Suprapubic skin (tissue), 4 donors: Measurements from ENCODE around the gene TVP23C. TPM values are rescaled to one million over a fixed set of nuclear protein-coding genes. Genes with fewer than 3 reads are reported as not detected.
"Not testable (repeated sequence)": the region's sequence is repeated elsewhere in the genome, so short reads cannot be mapped to it uniquely, and the experiment has no call there.

Experiments used
- DNase-seq, 2 donors: peaks; one replicate each; pipeline ENCODE4 v3.0.0-alpha.2; 2019; ENCODE audit warnings: low spot score in 2 of 2
- H3K27ac ChIP-seq: fragments of 200-600 bp; sonication (generic); one replicate; pipeline ENCODE4 v1.5.1; 2019
- H3K27me3 ChIP-seq: fragments of 200-600 bp; sonication (generic); one replicate; pipeline ENCODE4 v1.5.1; 2019
- H3K36me3 ChIP-seq: fragments of 200-600 bp; sonication (generic); one replicate; pipeline ENCODE4 v1.5.1; 2019
- H3K4me1 ChIP-seq: fragments of 200-600 bp; sonication (generic); one replicate; pipeline ENCODE4 v1.5.1; 2019
- H3K4me3 ChIP-seq: fragments of 200-600 bp; sonication (generic); one replicate; pipeline ENCODE4 v1.5.1; 2019; ENCODE audit warnings: mild to moderate bottlenecking
- H3K9me3 ChIP-seq: fragments of 200-600 bp; sonication (generic); one replicate; pipeline ENCODE4 v1.5.1; 2019
- POLR2A ChIP-seq, 2 donors: fragments of 450-650 bp; IDR thresholded peaks; one replicate each; pipeline ENCODE4 v1.6.1; 2017; ENCODE audit warnings: antibody characterized with exemption in 2 of 2, mild to moderate bottlenecking in 2 of 2, moderate library complexity in 2 of 2
- WGBS: methylation state at CpG from one replicate; pipeline ENCODE4 v1.1.5; 2018; 5-methylcytosine and 5-hydroxymethylcytosine counted together
- total RNA-seq, 4 donors: library from RNA; depleted of rRNA; stranded (reverse); fragments of >200 nt; gene quantifications; one replicate each; pipeline ENCODE4 v1.1.0, GENCODE V29; 2016

TVP23C gene
- 10 to 100 TPM; 11.4 to 50.5 (median 20.9) TPM for total RNA-seq

DNA sequence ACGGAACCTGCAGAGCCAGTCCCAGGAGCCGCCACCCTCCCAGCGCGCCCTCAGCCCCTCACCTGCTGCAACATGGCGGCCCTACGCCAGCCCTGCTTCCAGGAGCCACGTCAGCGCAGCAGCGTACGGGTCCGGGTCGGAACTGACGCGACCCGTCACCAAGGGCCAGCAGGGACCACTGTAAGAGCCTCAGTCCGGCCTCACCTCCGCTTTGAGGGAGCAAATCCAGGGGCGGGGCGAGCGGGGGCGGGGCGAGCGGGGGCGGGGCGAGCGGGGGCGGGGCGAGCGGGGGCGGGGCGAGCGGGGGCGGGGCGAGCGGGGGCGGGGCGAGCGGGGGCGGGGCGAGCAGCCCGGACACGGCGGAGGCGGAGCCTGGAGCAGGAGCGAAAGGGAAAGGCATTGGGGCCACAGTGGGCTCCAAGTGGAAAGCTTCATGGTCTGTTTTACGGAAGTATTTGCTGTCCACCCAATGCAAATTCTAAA is at the start of gene TVP23C:
TVP23C (minus strand) TSS at position 109 of the 483 bp plus-strand sequence; CDS start at position 74, 35 bp downstream.
- H3K27ac ChIP-seq = peak within 1 kb of the TSS; percentile 48
- not testable (repeated sequence) for H3K9me3 ChIP-seq, H3K27me3 ChIP-seq, H3K4me1 ChIP-seq, H3K36me3 ChIP-seq
- H3K4me3 ChIP-seq = peak within 1 kb of the TSS; percentile 72
- peak in 1 of 2 donors; percentile 19 for TF ChIP-seq POLR2A (IDR thresholded peaks at IDR 0.05)
- peak; percentile 85 to 86 for DNase-seq
- WGBS = 0% methylated on average over 7 of the region's 46 CpGs

DNA sequence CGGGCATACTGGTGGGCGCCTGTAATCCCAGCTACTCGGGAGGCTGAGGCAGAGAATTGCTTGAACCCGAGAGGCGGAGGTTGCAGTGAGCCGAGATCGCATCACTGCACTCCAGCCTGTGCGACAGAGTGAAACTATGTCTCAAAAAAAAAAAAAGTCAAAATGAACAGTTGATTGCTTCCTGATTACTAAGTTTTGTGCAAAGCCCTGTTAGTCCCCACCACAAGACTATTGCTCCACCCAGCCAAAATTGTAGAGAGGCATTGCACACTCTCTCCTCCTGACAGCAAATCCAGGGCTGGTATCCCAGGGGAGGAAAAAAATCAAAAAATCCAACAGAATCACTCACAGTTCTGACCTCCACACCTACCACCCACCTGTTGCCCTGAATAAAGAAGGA is 29.7 kb upstream of the TVP23C start:
- not testable (repeated sequence) for H3K27me3 ChIP-seq, H3K4me3 ChIP-seq, DNase-seq, H3K36me3 ChIP-seq, H3K4me1 ChIP-seq, H3K27ac ChIP-seq, H3K9me3 ChIP-seq
- no CpG with 5 or more reads among the region's 8 CpGs for WGBS

DNA sequence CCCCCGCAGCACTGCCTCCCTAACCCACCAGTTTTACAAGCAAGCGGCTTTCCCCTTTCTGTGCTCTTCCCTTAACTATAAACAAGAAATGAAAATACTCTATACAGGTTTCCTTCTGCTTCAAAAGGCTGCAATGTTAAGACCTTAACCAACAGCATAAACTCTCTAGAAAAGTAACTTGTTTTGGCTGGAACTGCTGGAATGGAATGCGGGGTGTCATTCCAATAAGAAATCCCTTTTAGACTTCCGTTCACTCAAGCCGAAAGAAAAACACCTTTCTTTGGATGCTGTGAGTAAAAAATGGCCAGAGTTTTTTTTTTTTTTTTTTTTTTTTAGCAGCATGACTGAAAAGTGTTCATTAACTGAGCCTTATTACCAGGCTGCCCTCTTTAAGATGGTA is 28.7 kb upstream of the TVP23C start:
- not testable (repeated sequence) for H3K9me3 ChIP-seq, H3K4me3 ChIP-seq, H3K36me3 ChIP-seq, H3K4me1 ChIP-seq, DNase-seq, H3K27ac ChIP-seq, H3K27me3 ChIP-seq
- WGBS = 68% methylated on average over 5 of the region's 5 CpGs

DNA sequence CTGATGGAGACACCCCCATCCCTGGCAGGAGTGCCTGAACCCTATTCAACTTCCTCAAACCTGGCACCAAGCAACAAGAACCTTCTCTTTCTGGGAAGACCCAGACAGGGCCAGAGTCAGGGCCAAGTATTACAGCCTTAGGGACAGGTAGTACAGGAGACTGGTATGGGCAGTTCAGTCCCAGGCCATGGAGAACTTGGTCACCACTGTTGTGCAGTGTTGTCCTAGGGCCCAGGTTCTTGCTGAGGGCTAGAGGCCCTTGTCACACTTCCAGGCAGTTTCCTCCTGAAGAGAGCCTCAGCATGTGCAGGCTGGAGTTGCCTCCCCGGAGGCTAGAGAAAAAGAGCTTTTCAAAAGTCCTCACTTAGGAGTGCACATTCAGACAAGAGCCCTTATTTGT is 27.6 kb upstream of the TVP23C start:
- H3K27ac ChIP-seq, DNase-seq, H3K4me1 ChIP-seq, H3K36me3 ChIP-seq, H3K9me3 ChIP-seq, H3K27me3 ChIP-seq, H3K4me3 ChIP-seq: not testable (repeated sequence)
- whole genome bisulfite sequencing = 100% methylated on average over 1 of the region's 1 CpG

DNA sequence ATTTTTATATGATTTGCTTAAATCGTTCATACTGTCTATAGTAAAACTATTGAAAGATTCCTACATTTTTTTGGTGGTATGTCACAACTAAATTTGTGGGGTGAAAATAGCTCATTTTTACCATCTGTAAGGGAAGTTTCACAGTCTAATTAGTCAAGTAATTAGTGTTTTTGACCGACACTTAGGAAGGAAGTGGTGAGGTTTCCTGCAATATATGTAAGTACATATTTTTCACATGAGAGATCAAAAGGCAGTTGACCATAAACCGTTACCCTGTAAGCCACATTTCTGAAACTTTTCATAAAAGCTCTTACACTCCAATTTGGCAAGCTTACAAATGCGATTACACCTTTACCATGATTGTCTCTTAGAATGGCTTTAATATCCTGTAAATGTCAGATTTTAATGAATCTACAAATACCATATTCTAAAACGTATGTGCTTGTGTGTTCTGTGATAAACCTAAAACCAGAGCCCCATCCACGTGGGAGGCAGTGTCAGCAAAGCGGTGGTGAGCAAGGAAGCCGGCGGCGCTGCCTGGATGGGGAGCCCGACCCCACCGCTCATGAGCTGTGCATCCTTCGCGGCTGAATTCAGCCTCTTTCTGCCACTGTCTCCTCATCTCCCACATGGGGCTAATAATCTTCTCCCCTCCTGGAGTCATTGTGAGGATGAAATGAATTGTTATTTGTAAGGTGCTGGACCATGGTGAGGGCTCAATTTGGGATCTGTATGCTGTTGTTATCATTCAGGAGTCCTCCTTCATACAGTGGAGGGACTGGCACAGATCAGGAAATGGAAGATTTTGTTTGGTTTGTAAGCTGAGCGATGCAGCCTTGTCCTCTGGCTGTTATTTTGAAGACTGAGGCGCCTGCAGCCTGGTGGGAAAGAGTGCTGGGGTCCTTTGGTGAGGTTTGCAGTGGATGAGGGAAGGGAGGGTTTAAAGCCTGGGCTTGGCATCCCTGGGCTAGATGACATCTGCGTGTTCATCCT is 26.6 kb upstream of the TVP23C start:
- 57% methylated on average over 6 of the region's 17 CpGs for WGBS
- not testable (repeated sequence) for H3K27me3 ChIP-seq, H3K4me3 ChIP-seq, H3K4me1 ChIP-seq, H3K27ac ChIP-seq, H3K9me3 ChIP-seq, H3K36me3 ChIP-seq, DNase-seq

DNA sequence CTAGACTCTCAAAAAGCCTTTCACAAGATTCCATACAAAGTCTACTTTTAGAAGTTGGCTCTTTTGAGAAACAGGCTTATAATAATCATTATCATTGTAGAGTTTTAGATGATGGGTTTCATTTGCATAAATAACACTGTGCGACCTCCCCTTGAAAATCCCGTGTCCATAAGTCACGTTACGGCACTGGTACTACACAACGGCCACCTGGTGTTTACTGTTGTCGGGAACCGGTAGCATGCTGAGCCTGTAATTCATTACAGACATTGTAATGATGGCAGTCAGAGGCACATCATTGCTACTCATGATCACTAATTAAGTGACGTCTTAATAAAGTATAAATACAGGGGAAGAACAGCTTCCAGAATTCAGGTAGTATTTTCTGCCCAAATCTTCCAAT is 24.7 kb upstream of the TVP23C start:
- not testable (repeated sequence) for DNase-seq, H3K36me3 ChIP-seq, H3K4me3 ChIP-seq, H3K27me3 ChIP-seq, H3K27ac ChIP-seq, H3K9me3 ChIP-seq, H3K4me1 ChIP-seq
- WGBS = 90% methylated on average over 8 of the region's 8 CpGs

DNA sequence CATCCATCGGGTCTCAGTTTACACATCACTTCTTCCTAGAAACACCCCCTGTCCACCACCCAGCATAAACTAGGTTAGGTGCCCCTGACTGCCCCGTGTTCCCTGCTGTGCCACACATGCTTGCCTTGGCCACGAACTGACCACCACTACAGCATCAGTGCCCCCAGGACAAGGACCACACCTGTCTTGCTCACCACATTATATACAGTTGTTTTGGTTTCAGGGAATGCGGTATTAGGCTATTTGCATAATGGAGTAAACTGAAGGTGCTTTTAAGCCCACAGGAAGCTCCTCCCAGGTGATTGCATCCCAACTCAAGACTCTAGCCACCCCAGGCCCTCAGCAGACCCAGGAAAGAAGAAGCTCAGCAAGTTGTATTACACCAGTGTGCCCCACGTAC is 20.0 kb upstream of the TVP23C start:
- not testable (repeated sequence) for H3K4me1 ChIP-seq, H3K4me3 ChIP-seq, H3K27me3 ChIP-seq, DNase-seq, H3K36me3 ChIP-seq, H3K27ac ChIP-seq, H3K9me3 ChIP-seq
- WGBS = 71% methylated on average over 2 of the region's 5 CpGs

DNA sequence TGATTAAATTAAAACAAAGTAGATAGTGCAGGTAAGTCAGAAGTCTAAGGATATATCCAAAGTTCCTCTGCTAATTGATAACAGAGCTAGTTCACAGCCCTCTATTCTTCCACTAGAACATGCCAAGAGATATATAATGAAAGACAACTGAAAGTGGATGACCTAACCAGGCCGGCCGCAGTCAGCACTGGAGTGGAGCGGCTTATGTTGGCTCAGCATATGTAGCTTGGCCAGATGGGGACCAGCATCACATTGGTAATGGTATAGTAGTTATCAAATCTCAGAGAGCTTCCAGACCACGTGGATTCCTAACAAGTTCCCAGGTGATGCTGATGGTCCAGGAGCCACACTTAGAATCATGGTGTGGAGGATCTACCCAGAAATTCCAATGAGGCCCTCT is 18.2 kb upstream of the TVP23C start:
- H3K27me3 ChIP-seq, H3K9me3 ChIP-seq, H3K36me3 ChIP-seq, DNase-seq, H3K4me3 ChIP-seq, H3K4me1 ChIP-seq, H3K27ac ChIP-seq: not testable (repeated sequence)
- 100% methylated on average over 3 of the region's 4 CpGs for WGBS

DNA sequence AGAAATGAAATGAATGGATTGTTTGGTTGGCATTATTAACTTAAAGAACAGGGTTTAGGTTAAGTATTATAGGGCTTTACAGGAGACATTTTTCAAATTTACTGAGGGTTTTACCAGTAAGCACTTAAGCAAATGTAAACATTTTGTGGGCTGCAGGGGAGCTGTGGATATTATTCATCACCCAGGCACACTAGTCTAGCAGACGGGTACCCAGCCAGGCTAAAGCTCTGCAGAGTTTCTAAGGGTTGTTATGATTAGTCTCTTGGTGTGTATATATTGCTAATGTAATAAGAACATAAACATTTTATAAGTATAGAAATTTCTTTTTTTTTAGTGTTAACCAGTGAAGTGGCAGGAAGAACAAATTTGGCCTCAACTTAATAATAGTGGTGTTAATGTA is 13.6 kb upstream of the TVP23C start:
- WGBS = no CpG with 5 or more reads among the region's 1 CpG
- H3K27me3 ChIP-seq = not testable (repeated sequence)

DNA sequence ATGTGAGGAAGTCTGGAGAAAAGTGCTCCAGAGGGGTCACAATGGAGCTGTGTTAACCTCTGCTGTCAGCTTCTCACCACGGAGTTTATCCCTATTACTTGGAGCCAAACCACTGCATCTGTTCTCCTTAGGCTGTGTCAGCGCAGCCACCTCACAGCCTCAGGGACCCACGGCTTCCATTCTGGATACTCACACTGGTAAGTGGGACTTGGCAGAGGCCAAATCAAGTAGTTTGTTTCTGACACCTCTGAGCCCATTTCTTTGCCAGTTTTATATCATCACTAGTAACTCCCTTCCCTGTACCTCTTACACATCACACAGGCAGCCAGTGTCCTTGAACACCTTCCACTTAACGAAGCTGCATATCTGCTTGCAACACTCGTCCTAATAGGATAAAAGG is 11.4 kb upstream of the TVP23C start:
- 100% methylated on average over 2 of the region's 5 CpGs for WGBS
- not testable (repeated sequence) for H3K9me3 ChIP-seq, H3K36me3 ChIP-seq, H3K4me3 ChIP-seq, DNase-seq, H3K4me1 ChIP-seq, H3K27ac ChIP-seq, H3K27me3 ChIP-seq

More for the DNA sequence above, 13.6 kb upstream of the TVP23C start:
- not testable (repeated sequence) for H3K4me1 ChIP-seq, H3K9me3 ChIP-seq, H3K36me3 ChIP-seq, DNase-seq, H3K27ac ChIP-seq, H3K4me3 ChIP-seq

DNA sequence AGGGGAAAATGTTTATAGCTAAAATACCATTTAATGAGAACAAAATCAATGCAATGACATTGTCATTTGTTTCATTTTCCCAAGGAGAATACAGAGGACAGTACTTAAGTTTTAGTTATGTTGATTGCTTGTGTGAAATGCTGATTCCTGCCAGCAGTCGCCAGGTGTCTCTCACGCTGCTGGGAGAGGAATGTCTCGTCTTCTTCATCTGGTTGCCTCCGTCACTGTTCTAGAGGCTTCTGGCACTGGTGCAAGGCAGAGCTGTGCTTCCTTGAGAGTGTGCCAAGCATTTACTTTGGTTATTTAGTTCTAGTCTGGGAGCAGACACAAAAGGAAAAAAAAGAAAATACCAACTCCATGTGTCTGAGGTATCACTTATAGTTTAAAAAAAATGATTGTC is 10.6 kb upstream of the TVP23C start:
- not testable (repeated sequence) for H3K36me3 ChIP-seq, H3K4me3 ChIP-seq, H3K27ac ChIP-seq, DNase-seq, H3K9me3 ChIP-seq, H3K27me3 ChIP-seq, H3K4me1 ChIP-seq
- 37% methylated on average over 4 of the region's 4 CpGs for WGBS

DNA sequence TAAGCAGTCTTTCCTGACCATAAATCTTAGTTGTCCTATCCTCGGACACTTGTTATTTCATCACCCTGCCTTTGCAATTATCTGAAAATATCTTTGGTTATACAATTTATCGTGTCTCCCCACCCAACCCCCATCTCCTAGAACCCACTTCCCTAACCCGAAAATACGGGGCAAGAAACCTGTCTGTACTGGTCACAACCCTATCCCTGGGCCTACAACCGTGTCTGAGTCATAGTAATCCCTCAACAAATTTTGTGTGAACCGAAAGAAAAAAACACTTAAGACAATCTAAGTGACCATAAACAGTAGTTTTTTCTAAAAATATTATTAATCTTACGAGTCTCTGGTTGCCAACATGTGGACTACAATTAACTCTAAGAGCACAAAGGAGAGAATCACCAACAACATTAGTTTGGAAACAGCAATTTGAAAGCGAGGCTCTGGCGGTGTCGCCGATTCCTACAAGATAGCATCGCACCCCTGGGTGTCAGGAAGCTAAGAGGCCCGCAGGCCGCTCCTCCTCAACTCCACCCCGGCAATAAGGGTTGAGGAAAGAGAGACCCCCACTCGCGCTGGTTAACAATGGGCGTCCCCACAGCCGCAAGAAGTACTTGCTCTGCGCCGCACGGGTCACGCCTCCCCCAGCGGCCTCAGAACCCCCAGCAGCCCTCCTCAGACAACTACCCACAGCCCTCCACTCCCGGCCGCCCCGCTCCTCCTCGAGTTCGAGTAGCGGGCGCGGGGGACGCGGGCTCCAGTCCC is 489 bp downstream of the TVP23C start:
- Histone ChIP-seq H3K4me3 (peak overlapping the region; percentile 72), H3K27ac (peak overlapping the region; percentile 48)
- WGBS = 0% methylated on average over 2 of the region's 34 CpGs
- DNase-seq, H3K9me3 ChIP-seq, H3K4me1 ChIP-seq, H3K36me3 ChIP-seq, H3K27me3 ChIP-seq: not testable (repeated sequence)

DNA sequence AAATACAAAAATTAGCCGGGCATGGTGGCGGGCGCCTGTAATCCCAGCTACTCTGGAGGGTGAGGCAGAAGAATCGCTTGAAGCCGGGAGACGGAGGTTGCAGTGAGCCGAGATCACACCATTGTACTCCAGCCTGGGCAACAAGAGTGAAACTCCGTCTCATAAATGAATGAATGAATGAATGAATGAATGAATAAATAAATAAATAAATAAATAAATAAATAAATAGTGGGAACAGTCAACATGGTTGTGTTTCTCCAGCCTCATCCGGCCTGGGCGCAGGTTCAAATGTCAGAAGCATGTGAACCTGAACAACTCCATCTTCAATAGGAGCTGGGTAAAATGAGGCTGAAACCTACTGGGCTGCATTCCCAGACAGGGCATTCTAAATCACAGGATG is 1.8 kb downstream of the TVP23C start:
- 97% methylated on average over 10 of the region's 10 CpGs for WGBS
- H3K36me3 ChIP-seq = not testable (repeated sequence)

More for the DNA sequence above, 1.8 kb downstream of the TVP23C start:
- not testable (repeated sequence) for DNase-seq, H3K4me1 ChIP-seq, H3K4me3 ChIP-seq, H3K9me3 ChIP-seq, H3K27ac ChIP-seq, H3K27me3 ChIP-seq
